HG02938 (cell line): ENCODE data around the gene RAD51B.
"Not testable (repeated sequence)": the region's sequence is repeated elsewhere in the genome, so short reads cannot be mapped to it uniquely, and the experiment has no call there.

Experiments used
- ATAC-seq: cut with Tn5 transposase; IDR thresholded peaks from one replicate; pipeline ENCODE4 v1.9.1; 2021; ENCODE audit warnings: mild to moderate bottlenecking, moderate library complexity; ENCODE audit not compliant: unreplicated experiment

The RAD51B gene

GRCh38 chr14:68245146-68246073 is 425.8 kb downstream of the RAD51B start:
- no peak for ATAC-seq

DNA sequence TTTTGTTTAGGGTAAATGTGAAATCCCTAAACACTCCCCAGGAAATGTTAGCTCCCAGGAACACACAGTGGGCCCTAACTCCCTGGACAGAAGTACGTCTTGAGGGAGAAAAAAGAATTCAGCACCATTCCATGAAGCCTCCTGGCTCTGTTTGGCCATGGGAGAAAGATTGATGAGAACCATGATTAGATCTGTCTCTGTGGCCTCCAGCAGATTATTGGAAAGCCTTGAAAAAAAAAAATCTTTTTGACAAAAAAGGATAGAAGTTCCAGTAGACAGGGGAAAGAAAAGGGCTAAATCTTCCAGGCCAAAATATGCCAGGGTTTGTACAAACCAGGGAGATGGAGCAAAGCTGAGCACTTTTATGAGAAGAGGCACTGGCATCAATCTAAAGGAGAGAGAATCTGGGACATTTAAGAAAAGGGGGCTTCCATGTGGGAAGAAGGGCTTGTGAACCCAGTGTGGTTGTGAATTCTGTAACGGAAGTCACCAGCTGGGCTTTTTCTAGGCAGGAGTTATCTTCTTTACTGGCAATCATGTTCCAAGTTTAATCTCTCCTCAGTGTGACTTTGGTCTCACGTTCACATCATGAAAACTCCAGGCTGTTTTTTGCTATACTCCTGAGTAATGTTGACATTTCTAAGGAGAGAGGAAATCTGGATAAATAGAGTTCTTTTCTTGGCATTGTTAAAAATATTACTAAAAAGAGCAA is 426.7 kb downstream of the RAD51B start:
- no peak for ATAC-seq

- no peak for ATAC-seq
Measured at GRCh38 chr14:68246786-68247105, 427.2 kb downstream of the RAD51B start.

DNA sequence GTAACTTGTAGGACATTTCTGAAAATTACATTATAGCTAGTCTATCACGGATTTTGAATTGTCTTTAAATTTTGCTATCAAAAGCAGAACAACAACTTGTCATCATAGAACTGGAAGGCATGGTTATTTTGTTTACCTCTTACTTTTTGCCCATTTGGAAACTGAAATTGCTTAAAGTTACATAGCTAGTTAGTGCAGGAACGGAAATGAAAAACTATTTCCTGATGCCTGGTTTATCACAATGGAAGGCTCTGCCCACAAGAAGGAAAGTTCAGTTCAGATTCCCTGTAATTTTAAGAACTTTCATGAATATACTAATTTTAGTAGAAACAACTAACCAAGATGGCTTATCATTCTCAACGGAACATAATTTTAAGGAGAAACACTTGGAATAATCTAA is 427.7 kb downstream of the RAD51B start:
- no peak for ATAC-seq

GRCh38 chr14:68247676-68248268 is 428.2 kb downstream of the RAD51B start:
- no peak for ATAC-seq

DNA sequence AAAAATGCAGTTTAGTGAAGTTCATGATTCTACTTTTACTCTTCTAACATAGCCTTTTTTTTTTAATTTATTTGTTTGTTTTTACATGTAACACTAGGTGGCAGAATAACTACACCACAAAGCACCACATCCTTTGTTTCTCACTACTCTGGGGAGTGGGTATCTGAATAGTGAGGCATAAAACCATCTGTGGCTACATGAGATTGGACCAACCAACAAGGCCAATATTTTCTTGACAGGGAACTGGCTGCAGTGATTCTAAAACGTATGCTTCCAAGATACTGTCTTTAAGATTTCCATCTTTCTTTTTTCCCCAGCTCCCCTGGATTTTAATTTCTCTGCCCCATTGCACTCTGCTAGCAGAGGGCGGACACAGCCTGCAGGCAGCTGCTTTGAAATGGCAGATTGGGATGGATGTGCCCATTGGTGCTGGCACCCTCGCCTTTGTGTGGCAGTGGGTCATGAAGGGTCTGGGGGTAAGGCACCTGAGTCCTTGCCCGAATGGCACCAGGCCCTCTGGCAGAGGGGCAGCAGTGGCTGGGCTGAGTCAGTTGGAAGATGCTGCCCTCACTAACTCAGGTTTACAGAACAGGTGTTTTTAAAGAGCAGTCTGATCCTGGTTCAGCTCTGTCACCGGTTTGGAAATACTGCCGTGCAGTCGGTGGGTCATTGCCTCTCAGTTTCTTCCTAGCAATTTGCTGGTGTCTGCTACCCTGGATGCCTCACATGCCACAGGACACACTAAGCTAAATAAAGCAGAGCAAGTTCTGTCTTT is 429.1 kb downstream of the RAD51B start:
- no peak for ATAC-seq

DNA sequence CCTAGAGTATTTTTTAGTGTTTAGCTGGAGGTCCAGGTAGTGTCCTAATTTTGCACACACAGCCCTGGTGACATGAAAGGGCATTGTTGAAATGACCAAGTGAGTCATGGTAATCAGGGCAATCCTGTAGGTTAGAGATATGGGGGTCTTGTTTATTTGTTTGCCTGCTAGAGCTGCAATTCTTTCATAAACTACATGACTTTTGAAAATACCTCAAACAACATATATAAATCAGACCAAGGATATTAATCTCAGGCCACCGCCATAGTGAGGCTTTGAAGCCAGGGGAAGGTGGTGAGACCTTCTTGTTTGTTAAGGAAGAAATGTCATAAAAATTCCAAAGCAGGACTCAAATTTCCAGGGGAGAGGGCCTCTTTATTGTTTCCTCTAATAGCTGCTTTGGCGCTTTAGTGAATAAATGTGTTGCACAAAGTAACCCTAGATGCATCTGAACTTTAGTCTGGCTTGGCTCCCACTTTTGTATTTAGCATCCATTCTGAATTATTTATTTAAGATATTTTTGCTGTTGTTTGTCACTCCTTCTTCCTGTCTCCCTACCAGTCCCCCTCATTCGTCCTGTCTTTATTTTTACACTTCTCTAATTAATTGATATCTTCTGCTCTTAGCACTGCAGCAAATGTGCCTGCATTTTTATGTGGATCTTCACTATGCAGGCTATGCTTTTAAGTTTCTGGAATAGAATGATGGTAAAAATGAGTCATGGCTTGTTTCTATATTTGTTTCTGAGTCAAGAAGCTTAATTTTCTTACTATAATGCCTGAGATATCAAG is 430.3 kb downstream of the RAD51B start:
- ATAC-seq, result no peak

- ATAC-seq, result no peak
Measured at GRCh38 chr14:68250927-68251768, 431.6 kb downstream of the RAD51B start.

GRCh38 chr14:68251769-68252100 is 432.2 kb downstream of the RAD51B start:
- no peak for ATAC-seq

- no peak for ATAC-seq
Measured at GRCh38 chr14:68253160-68253780, 433.7 kb downstream of the RAD51B start.

DNA sequence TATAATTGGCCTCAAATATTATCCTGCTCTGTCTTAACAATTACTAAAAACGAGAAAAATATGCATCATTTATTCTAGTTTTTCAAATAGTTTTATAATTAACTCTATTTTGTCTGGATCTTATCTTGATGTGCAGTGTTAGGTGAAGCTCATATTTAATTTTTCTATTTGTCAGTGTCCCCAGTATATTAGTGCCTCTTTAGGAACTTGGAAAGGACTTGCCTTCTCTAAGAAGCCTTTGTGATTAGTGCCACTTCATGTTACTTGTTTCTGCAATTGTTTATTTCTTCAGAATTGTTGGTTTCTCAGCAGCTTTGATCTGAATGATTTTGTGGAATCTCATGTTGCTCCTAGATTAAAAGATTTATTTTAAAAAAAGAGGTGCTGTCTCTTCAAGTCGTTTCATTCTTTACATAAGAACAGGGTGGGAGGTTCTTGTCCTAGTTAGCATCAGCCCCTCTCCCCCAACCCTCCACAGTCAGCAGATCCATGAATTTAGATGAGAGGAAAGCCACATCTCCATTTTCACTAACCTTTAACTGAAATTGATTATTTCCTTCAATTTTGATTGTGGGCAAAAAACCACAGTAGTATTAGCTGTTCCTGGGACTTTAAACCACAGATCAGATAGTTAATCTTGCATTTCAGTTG is 434.4 kb downstream of the RAD51B start:
- no peak for ATAC-seq

- no peak for ATAC-seq
Measured at GRCh38 chr14:68254669-68255527, 435.3 kb downstream of the RAD51B start.

GRCh38 chr14:68255693-68256178 is 436.2 kb downstream of the RAD51B start:
- no peak for ATAC-seq

GRCh38 chr14:68257969-68258368 is 438.4 kb downstream of the RAD51B start:
- no peak for ATAC-seq

DNA sequence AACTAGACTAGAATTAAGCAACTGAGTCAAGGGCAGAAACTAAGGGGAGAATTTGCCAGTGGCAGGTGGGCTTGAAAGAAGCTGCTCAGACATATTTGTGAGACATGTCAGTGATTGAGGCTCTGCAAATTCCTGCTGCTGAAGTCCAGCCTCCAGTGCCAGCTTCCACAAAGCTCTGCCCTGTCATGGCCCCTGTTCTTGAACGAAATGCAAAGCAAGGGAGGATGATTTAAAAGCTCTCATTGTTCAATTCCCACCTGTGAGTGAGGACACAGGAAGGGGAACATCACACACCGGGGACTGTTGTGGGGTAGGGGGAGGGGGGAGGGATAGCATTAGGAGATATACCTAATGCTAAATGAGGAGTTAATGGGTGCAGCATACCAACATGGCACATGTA is 439.4 kb downstream of the RAD51B start:
- ATAC-seq, result not testable (repeated sequence)

GRCh38 chr14:68260121-68260520 is 440.5 kb downstream of the RAD51B start:
- no peak for ATAC-seq

- no peak for ATAC-seq
Measured at GRCh38 chr14:68261092-68261842, 441.7 kb downstream of the RAD51B start.
